Subcutaneous abdominal adipose tissue (tissue), 5 donors: Measurements from ENCODE around the gene FAM149B1.

Source experiments
- H3K27ac ChIP-seq: one replicate; pipeline ENCODE4 v1.7.0; 2013; ENCODE audit warnings: low read depth, mild to moderate bottlenecking, inconsistent platforms, low read length, moderate library complexity
- H3K27me3 ChIP-seq, 5 donors: one replicate each; pipeline ENCODE4 v1.7.0; 2013; ENCODE audit warnings: low read length in 5 of 5, inconsistent platforms in 1 of 5; ENCODE audit not compliant: control insufficient read depth in 5 of 5, insufficient read depth in 4 of 5
- H3K36me3 ChIP-seq, 5 donors: one replicate each; pipeline ENCODE4 v1.7.0; 2013; ENCODE audit warnings: low read length in 5 of 5; ENCODE audit not compliant: control insufficient read depth in 5 of 5, insufficient read depth in 5 of 5
- H3K4me1 ChIP-seq, 5 donors: one replicate each; pipeline ENCODE4 v1.7.0; 2013; ENCODE audit warnings: low read length in 5 of 5, mild to moderate bottlenecking in 3 of 5, moderate library complexity in 1 of 5; ENCODE audit not compliant: control insufficient read depth in 5 of 5, insufficient read depth in 5 of 5
- H3K4me3 ChIP-seq, 5 donors: one replicate each; pipeline ENCODE4 v1.7.0; 2013; ENCODE audit warnings: low read length in 5 of 5, low read depth in 1 of 5
- H3K9ac ChIP-seq, 5 donors: one replicate each; pipeline ENCODE4 v1.7.0; 2013; ENCODE audit warnings: low read length in 5 of 5, mild to moderate bottlenecking in 4 of 5, moderate library complexity in 3 of 5
- H3K9me3 ChIP-seq, 5 donors: one replicate each; pipeline ENCODE4 v1.7.0; 2013; ENCODE audit warnings: low read length in 5 of 5; ENCODE audit not compliant: control insufficient read depth in 5 of 5
- donor health status: healthy.
- donor health status: healthy.
- donor health status: healthy.
- donor health status: healthy.
- donor health status: healthy.

FAM149B1 gene

DNA sequence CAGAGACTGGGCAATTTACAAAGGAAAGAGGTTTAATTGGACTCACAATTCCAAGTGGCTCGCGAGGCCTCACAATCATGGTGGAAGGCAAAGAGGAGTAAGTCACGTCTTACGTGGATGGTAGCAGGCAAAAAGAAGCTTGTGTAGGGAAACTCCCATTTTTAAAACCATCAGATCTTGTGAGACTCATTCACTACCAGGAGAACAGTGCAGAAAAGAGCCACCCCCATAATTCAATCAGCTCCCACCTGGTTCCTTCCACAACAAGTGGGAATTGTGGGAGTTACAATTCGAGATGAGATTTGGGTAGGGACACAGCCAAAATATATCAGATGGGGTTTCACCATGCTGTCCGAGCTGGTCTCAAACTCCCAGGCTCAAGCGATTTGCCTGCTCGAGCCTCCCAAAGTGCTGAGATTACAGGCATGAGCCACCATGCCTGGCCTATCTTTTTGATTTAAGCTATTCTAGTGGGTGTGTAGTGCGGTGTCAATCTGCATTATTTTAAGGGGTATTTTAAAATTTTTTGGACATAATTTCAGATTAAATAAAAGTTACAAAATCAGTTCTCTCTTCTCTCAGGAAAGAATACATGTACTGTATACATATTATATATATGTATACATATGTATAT, 93.6 kb downstream of the FAM149B1 start:
- Histone ChIP-seq H3K9ac (no peak overlapping the region), H3K27ac (no peak overlapping the region), H3K9me3 (no peaks in the 10 kb centered on the region), H3K4me1 (peaks cover 0 to 2% (median 0%) of the 10 kb centered on the region in 5 donors), H3K4me3 (no peak overlapping the region), H3K36me3 (no peaks in the 10 kb centered on the region), H3K27me3 (no peaks in the 10 kb centered on the region)

DNA sequence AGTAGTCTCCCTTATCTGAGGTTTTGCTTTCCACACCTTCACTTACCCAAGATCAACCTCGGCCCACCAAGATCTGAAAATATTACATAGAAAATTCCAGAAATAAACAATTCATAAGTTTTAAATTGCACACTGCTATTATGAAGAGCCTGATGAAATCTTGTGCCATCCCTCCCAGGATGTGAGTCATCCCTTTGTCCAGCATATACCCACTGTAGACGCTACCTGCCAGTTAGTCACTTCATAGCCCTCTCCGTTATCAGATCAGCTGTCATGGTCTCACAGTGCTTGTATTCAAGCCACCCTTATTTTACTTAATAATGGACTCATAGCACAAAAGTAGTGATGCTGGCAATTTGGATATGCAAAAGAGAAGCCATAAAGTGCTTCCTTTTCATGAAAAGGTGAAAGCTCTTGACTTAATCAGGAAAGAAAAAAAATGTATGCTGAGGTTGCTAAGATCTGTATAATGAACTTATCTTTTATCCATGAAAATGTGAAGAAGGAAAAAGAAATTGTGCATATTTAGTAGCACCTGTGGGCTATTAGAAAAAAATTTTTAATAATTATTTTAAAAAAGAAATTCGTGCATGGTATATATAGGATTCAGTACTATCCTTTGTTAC, 94.3 kb downstream of the FAM149B1 start:
- H3K9ac ChIP-seq, result no peak overlapping the region
- H3K4me3 ChIP-seq, result no peak overlapping the region
- no peaks in the 10 kb centered on the region for H3K27me3 ChIP-seq
- H3K4me1 ChIP-seq, result peaks cover 0 to 2% (median 0%) of the 10 kb centered on the region in 5 donors
- no peaks in the 10 kb centered on the region for H3K9me3 ChIP-seq
- H3K27ac ChIP-seq, result no peak overlapping the region
- H3K36me3 ChIP-seq, result no peaks in the 10 kb centered on the region

- H3K27ac ChIP-seq, result no peak overlapping the region
- no peaks in the 10 kb centered on the region for H3K27me3 ChIP-seq
- no peaks in the 10 kb centered on the region for H3K9me3 ChIP-seq
- H3K9ac ChIP-seq, result no peak overlapping the region
- no peaks in the 10 kb centered on the region for H3K36me3 ChIP-seq
- peaks cover 0 to 2% (median 0%) of the 10 kb centered on the region in 5 donors for H3K4me1 ChIP-seq
- H3K4me3 ChIP-seq, result no peak overlapping the region
Measured at GRCh38 chr10:73262880-73263555, 95.1 kb downstream of the FAM149B1 start.

GRCh38 chr10:73263693-73264347, 95.9 kb downstream of the FAM149B1 start:
- no peak overlapping the region for H3K9ac ChIP-seq
- no peak overlapping the region for H3K4me3 ChIP-seq
- no peaks in the 10 kb centered on the region for H3K9me3 ChIP-seq
- H3K27ac ChIP-seq, result no peak overlapping the region
- peaks cover 0 to 2% (median 0%) of the 10 kb centered on the region in 5 donors for H3K4me1 ChIP-seq
- H3K27me3 ChIP-seq, result no peaks in the 10 kb centered on the region
- no peaks in the 10 kb centered on the region for H3K36me3 ChIP-seq

GRCh38 chr10:73264423-73264822, 96.5 kb downstream of the FAM149B1 start:
- no peak overlapping the region for H3K27ac ChIP-seq
- no peaks in the 10 kb centered on the region for H3K9me3 ChIP-seq
- H3K36me3 ChIP-seq, result no peaks in the 10 kb centered on the region
- no peak overlapping the region for H3K4me3 ChIP-seq
- H3K4me1 ChIP-seq, result peaks cover 0 to 2% (median 0%) of the 10 kb centered on the region in 5 donors
- no peaks in the 10 kb centered on the region for H3K27me3 ChIP-seq
- H3K9ac ChIP-seq, result no peak overlapping the region

DNA sequence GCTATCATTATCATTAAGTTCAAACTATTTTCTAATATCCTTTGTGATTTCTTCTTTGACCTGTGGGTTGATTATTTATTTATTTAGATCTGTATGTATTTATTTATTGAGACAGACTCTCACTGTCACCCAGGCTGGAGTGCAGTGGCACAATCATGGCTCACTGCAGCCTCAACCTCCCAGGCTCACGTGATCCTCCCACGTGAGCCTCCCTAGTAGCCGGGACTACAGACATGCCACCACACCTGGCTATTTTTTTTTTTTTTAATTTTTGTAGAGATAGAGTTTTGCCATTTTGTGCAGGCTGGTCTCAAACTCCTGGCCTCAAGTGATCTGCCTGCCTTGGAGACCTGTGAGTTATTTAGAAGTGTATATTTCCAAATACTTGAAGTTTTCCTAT, 113.2 kb downstream of the FAM149B1 start:
- Histone ChIP-seq H3K36me3 (no peaks in the 10 kb centered on the region), H3K4me3 (no peak overlapping the region), H3K9me3 (no peaks in the 10 kb centered on the region), H3K27me3 (no peaks in the 10 kb centered on the region), H3K27ac (no peak overlapping the region), H3K9ac (no peak overlapping the region), H3K4me1 (no peaks in the 10 kb centered on the region)

GRCh38 chr10:73287441-73287840, 119.5 kb downstream of the FAM149B1 start:
- H3K36me3 ChIP-seq, result peaks cover 0 to 7% (median 0%) of the 10 kb centered on the region in 5 donors
- H3K4me1 ChIP-seq, result no peaks in the 10 kb centered on the region
- H3K27me3 ChIP-seq, result no peaks in the 10 kb centered on the region
- no peak overlapping the region for H3K27ac ChIP-seq
- H3K9me3 ChIP-seq, result no peaks in the 10 kb centered on the region
- H3K9ac ChIP-seq, result no peak overlapping the region
- no peak overlapping the region for H3K4me3 ChIP-seq

- Histone ChIP-seq H3K4me1 (no peaks in the 10 kb centered on the region), H3K36me3 (peaks cover 0 to 12% (median 0%) of the 10 kb centered on the region in 5 donors), H3K9me3 (no peaks in the 10 kb centered on the region), H3K27ac (no peak overlapping the region), H3K27me3 (no peaks in the 10 kb centered on the region), H3K4me3 (no peak overlapping the region), H3K9ac (no peak overlapping the region)
Measured at GRCh38 chr10:73289958-73290357, 122.0 kb downstream of the FAM149B1 start.

GRCh38 chr10:73293461-73293860, 125.5 kb downstream of the FAM149B1 start:
- no peaks in the 10 kb centered on the region for H3K9me3 ChIP-seq
- H3K4me1 ChIP-seq, result no peaks in the 10 kb centered on the region
- H3K9ac ChIP-seq, result no peak overlapping the region
- H3K27me3 ChIP-seq, result no peaks in the 10 kb centered on the region
- no peak overlapping the region for H3K27ac ChIP-seq
- H3K4me3 ChIP-seq, result no peak overlapping the region
- H3K36me3 ChIP-seq, result peaks cover 0 to 12% (median 0%) of the 10 kb centered on the region in 5 donors
